ENCODE data around the gene KDM5B.

DNA sequence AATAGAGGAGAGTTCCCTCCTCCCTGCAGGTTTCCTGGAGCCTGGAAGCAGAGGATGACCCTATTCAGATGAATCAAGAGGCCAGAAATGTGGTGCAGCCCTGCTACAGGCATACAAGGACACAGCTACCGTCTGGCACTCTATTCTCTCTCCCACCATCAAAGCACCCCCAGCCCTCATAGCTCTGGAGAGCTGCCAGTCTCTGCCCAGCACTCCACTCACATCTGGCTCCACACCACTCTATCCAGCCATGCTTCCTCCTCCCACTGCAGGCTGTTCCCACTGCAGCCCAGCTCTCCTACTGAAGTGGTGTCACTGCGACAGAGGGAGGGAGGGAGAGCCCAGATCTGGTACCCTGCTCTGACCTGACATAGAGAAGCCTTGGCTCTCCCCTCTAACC lies 116.4 kb downstream of the KDM5B start:
- TF ChIP-seq, protein P1, sequence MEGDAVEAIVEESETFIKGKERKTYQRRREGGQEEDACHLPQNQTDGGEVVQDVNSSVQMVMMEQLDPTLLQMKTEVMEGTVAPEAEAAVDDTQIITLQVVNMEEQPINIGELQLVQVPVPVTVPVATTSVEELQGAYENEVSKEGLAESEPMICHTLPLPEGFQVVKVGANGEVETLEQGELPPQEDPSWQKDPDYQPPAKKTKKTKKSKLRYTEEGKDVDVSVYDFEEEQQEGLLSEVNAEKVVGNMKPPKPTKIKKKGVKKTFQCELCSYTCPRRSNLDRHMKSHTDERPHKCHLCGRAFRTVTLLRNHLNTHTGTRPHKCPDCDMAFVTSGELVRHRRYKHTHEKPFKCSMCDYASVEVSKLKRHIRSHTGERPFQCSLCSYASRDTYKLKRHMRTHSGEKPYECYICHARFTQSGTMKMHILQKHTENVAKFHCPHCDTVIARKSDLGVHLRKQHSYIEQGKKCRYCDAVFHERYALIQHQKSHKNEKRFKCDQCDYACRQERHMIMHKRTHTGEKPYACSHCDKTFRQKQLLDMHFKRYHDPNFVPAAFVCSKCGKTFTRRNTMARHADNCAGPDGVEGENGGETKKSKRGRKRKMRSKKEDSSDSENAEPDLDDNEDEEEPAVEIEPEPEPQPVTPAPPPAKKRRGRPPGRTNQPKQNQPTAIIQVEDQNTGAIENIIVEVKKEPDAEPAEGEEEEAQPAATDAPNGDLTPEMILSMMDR (IDR thresholded peaks at IDR 0.05; ENCODE audit: low read length): no peak
- no peak for TF ChIP-seq EZH2phosphoT487 (IDR thresholded peaks at IDR 0.05; ENCODE audit: low read length)
- TF ChIP-seq EZH2 (optimal IDR thresholded peaks at IDR 0.05; ENCODE audit: low read depth, low read length): no peak
